ENCODE results near the gene RGS10. TPM values are rescaled to one million over a fixed set of nuclear protein-coding genes. Genes with fewer than 3 reads are reported as not detected.
A peak's percentile ranks its signal among the peaks of the same experiment; 100 is the strongest.

Gene RGS10
- total and polyA plus RNA-seq, 7 donors = 4.2 to 28.4 (median 9.5) TPM

DNA sequence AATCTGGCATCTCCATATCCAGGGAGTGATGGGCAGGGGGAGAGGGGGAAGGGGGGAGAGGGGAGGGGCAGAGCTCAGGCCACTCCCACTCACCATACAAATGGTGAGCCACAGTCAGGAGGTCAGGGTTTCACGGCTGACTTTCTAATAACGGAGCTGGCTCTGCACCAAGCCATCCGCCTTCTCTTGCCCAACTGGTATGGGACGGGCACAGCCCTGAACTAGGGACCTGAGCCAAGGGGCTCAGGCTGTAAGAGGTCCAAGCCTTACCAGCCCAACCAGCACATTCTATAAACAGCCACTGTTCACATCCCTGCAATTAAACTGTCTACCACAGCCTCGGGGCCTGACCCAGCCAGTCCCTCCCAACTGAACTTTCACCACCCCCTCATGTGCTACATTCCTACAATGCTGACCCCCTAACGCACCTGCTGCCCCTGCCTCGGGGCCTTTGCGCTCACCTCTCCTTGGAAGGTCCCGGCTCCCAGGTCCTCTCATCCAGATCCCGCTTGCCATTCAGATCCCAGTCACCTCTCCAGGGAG, 32.5 kb downstream of the RGS10 start:
- Histone ChIP-seq H3K27me3 (ENCODE audit: insufficient read depth in 3 of 3, low read length in 2 of 3) (no peaks in the 10 kb centered on the region), H3K9me3 (no peaks in the 10 kb centered on the region), H3K27ac (peak overlapping the region; percentile 58), H3K36me3 (ENCODE audit: insufficient read depth in 1 of 2, low read depth in 1 of 2) (peaks cover 0 to 15% of the 10 kb centered on the region in 2 donors), H3K4me1 (peaks cover 5% of the 10 kb centered on the region), H3K4me3 (no peak overlapping the region)
- 35 to 47% (median 35%) methylated on average over 10 of the region's 10 CpGs for WGBS, 3 donors
- intact Hi-C loops (cut with DNase I) = no loop called here
- TF ChIP-seq, protein P1, sequence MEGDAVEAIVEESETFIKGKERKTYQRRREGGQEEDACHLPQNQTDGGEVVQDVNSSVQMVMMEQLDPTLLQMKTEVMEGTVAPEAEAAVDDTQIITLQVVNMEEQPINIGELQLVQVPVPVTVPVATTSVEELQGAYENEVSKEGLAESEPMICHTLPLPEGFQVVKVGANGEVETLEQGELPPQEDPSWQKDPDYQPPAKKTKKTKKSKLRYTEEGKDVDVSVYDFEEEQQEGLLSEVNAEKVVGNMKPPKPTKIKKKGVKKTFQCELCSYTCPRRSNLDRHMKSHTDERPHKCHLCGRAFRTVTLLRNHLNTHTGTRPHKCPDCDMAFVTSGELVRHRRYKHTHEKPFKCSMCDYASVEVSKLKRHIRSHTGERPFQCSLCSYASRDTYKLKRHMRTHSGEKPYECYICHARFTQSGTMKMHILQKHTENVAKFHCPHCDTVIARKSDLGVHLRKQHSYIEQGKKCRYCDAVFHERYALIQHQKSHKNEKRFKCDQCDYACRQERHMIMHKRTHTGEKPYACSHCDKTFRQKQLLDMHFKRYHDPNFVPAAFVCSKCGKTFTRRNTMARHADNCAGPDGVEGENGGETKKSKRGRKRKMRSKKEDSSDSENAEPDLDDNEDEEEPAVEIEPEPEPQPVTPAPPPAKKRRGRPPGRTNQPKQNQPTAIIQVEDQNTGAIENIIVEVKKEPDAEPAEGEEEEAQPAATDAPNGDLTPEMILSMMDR (IDR thresholded peaks at IDR 0.05) = no peak
- ATAC-seq = peak; percentile 90 to 98 (median 96)
- peak; percentile 43 to 84 for DNase-seq

DNA sequence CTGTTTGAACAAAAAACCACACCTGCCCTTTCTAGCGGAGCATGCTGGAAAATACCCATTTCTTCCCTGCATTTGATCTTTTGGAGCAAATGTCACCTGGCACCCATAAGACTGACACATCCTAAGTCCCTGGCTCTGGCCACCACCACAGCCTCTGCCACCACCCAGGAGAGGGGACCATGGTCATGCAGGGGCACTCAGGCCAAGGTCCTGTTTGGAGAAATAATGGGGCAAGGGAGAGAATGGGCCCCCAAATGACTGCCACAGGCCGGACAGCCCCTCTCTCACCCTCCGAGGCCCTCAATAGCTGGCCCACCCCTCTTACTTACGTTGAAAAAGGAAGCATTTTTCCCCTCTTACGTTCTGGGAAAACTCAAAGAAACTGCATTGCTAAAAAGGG, 35.4 kb downstream of the RGS10 start:
- Histone ChIP-seq H3K4me3 (no peak overlapping the region), H3K27me3 (ENCODE audit: insufficient read depth in 3 of 3, low read length in 2 of 3) (no peaks in the 10 kb centered on the region), H3K36me3 (ENCODE audit: insufficient read depth in 1 of 2, low read depth in 1 of 2) (peaks cover 0 to 2% of the 10 kb centered on the region in 2 donors), H3K4me1 (peaks cover 5% of the 10 kb centered on the region), H3K27ac (no peak overlapping the region), H3K9me3 (no peaks in the 10 kb centered on the region)
- no peak for DNase-seq
- WGBS, 3 donors = 88 to 97% (median 94%) methylated on average over 5 of the region's 5 CpGs
- TF ChIP-seq, protein P1 (IDR thresholded peaks at IDR 0.05) = no peak
- no peak for ATAC-seq
- intact Hi-C loops (cut with DNase I) = no loop called here

DNA sequence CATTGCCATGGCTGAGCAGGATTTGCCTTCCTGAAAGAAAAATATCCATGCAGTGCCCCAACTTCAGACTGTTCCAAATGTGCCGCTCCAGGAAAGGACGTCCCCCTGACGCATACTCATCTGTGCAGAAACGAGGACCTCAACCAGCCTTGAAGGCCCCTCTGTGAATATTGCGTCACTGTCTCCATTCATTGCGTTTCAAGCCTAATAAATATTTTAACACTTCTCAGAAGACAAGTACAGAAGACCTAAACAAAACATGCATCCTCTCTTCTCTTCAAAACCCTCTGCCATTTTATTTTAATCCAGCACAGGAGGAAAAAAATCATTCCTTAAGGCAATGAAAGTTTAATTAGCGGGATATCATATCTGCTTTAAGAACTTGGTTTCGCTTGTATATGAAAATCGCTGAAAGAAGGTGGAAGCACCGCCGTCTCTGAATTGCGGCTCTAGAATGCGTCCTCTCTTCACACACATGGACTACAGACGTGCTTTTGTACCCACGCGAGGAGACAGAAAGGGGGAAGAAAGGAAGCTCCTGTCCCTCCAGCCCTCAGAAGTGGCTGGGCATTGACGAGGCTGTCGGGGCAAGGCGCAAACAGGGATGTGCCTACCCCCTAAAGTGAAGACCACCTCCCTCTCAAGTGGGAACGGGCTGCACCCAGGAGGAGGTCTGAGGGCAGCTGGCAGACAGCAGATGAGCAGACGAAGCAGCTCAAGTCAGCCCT, 36.8 kb downstream of the RGS10 start:
- DNase-seq = no peak
- H3K4me1 ChIP-seq = peaks cover 5% of the 10 kb centered on the region
- no peak overlapping the region for H3K4me3 ChIP-seq
- no peaks in the 10 kb centered on the region for H3K9me3 ChIP-seq
- H3K27ac ChIP-seq = no peak overlapping the region
- ATAC-seq = no peak
- 68 to 72% (median 69%) methylated on average over 21 of the region's 21 CpGs for whole genome bisulfite sequencing, 3 donors
- H3K27me3 ChIP-seq (ENCODE audit: insufficient read depth in 3 of 3, low read length in 2 of 3) = no peaks in the 10 kb centered on the region
- TF ChIP-seq, protein P1 (IDR thresholded peaks at IDR 0.05) = no peak
- no peaks in the 10 kb centered on the region for H3K36me3 ChIP-seq (ENCODE audit: insufficient read depth in 1 of 2, low read depth in 1 of 2)
- intact Hi-C loops (cut with DNase I) = no loop called here

DNA sequence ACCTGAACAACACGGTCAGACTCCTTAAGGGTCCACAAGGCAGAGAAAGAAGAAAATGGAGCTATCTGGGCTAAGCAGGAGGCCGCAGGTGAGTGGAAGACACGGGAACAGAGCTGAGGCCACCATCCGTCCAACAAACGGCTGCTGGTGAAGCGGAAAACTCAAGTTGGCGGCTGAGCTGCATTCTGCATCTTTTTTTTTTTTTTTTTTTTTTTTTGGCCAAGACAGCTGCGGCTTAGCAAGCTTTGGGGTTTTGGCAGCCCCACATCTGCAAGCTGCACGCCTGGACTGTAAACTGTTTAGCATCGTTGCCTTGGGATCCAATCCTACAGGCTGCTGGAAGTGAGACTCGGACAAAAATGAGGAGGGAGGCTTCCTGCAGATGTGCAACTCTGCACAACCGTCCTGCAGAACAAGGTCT, 37.4 kb downstream of the RGS10 start:
- H3K27me3 ChIP-seq (ENCODE audit: insufficient read depth in 3 of 3, low read length in 2 of 3) = no peaks in the 10 kb centered on the region
- TF ChIP-seq, protein P1 (IDR thresholded peaks at IDR 0.05) = no peak
- no peak overlapping the region for H3K4me3 ChIP-seq
- H3K27ac ChIP-seq = no peak overlapping the region
- no peak for DNase-seq
- no peak for ATAC-seq
- peaks cover 2% of the 10 kb centered on the region for H3K4me1 ChIP-seq
- no peaks in the 10 kb centered on the region for H3K9me3 ChIP-seq
- no peaks in the 10 kb centered on the region for H3K36me3 ChIP-seq (ENCODE audit: insufficient read depth in 1 of 2, low read depth in 1 of 2)
- 38 to 39% (median 38%) methylated on average over 11 to 12 of the region's 12 CpGs for WGBS, 3 donors
- intact Hi-C loops (cut with DNase I) = no loop called here

Measured in psoas muscle (tissue), 8 donors.